GM12878 (cell line): ENCODE measurements around the gene USP11. TPM values are rescaled to one million over a fixed set of nuclear protein-coding genes. Genes with fewer than 3 reads are reported as not detected.

Experiments used
- ATAC-seq: fragments of 200-7000 bp; cut with Tn5 transposase; 3 replicates; pipeline ENCODE4 v1.9.1; 2020; ENCODE audit warnings: mild to moderate bottlenecking, moderate library complexity
- BruUV-seq: library from RNA; stranded (reverse); fragments of 400-500 nt; replicated peaks from 2 replicates; lab custom pipeline; 2021; lab: Mats Ljungman, UMichigan
- CTCF ChIA-PET: fragments of 300-600 bp; sonication (Branson Sonifier 250); formaldehyde crosslinking; extraction: SDS; loops from one replicate; lab custom pipeline; 2021; ENCODE audit warnings: inconsistent platforms; lab: Yijun Ruan, JAX
- POLR2A ChIA-PET: fragments of 350-600 bp; formaldehyde crosslinking; extraction: SDS; loops from one replicate; lab custom pipeline; 2021; ENCODE audit warnings: inconsistent platforms; lab: Charles Lee
- RAD21 ChIA-PET: fragments of 300-600 bp; sonication (Branson Sonifier 250); formaldehyde crosslinking; loops from one replicate; lab custom pipeline; 2023; ENCODE audit warnings: antibody characterized with exemption; ENCODE audit not compliant: unreplicated experiment; lab: Charles Lee
- SMC1A ChIA-PET: fragments of 300-600 bp; sonication (Branson Sonifier 250); formaldehyde crosslinking; loops from one replicate; lab custom pipeline; 2023; ENCODE audit not compliant: unreplicated experiment, uncharacterized antibody; lab: Charles Lee
- DNase-seq: peaks from one replicate; pipeline ENCODE4 v3.0.0-alpha.2; 2011; ENCODE audit warnings: low read depth, low spot score
- FAIRE-seq: peaks from 3 replicates; lab custom pipeline; 2011; peaks lifted over from hg19 to GRCh38; lab: Jason Lieb, UNC
- H2AFZ ChIP-seq: 2 replicates; pipeline ENCODE4 v1.6.0; 2011; ENCODE audit warnings: low read depth, low read length, control low read depth; ENCODE audit not compliant: control insufficient read depth
- H3K27ac ChIP-seq: 2 replicates; pipeline ENCODE4 v1.5.1; 2011; ENCODE audit warnings: control low read depth; ENCODE audit not compliant: control insufficient read depth, insufficient read depth
- H3K27me3 ChIP-seq, 2 experiments: replicated peaks in 1 of 2; 2 replicates each; pipeline versions ENCODE4 v1.6.0 to v1.6.1; 2011; ENCODE audit warnings: low read length in 1 of 2; ENCODE audit not compliant: control insufficient read depth in 2 of 2, insufficient read depth in 2 of 2
- H3K36me3 ChIP-seq, 2 experiments: 2 replicates each; pipeline ENCODE4 v1.5.1; 2011; ENCODE audit warnings: low read length in 1 of 2; ENCODE audit not compliant: control insufficient read depth in 2 of 2, insufficient read depth in 2 of 2
- H3K4me1 ChIP-seq: 2 replicates; pipeline ENCODE4 v1.6.1; 2011; ENCODE audit warnings: mild to moderate bottlenecking, low read length, moderate library complexity, mixed read lengths; ENCODE audit not compliant: control insufficient read depth, insufficient read depth
- H3K4me2 ChIP-seq: 2 replicates; pipeline ENCODE4 v1.6.0; 2011; ENCODE audit warnings: control low read depth; ENCODE audit not compliant: control insufficient read depth, insufficient read depth
- H3K4me3 ChIP-seq: fragments of 200-600 bp; sonication (generic); 2 replicates; pipeline ENCODE4 v1.5.1; 2016
- H3K79me2 ChIP-seq: 2 replicates; pipeline ENCODE4 v1.6.0; 2011; ENCODE audit warnings: low read length; ENCODE audit not compliant: control insufficient read depth, insufficient read depth
- H3K9ac ChIP-seq: 2 replicates; pipeline ENCODE4 v1.8.0; 2011; ENCODE audit warnings: low read length, control low read depth, mixed read lengths; ENCODE audit not compliant: control insufficient read depth, insufficient read depth
- H3K9me3 ChIP-seq: replicated peaks from 3 replicates; pipeline ENCODE4 v1.5.1; 2011; ENCODE audit warnings: mild to moderate bottlenecking, low read length; ENCODE audit not compliant: control insufficient read depth, insufficient read depth
- H4K20me1 ChIP-seq: 2 replicates; pipeline ENCODE4 v1.6.0; 2011; ENCODE audit not compliant: control insufficient read depth, insufficient read depth
- EP300 ChIP-seq, 2 experiments: fragments of 150-350 bp in 1 of 2; IDR thresholded peaks; 2 replicates each; pipeline ENCODE4 v1.6.1; 2011 to 2012; ENCODE audit warnings: low read depth in 2 of 2, low read length in 2 of 2, borderline replicate concordance in 1 of 2, improper control_type of control experiment in 1 of 2, inconsistent platforms in 1 of 2; ENCODE audit not compliant: control insufficient read depth in 1 of 2
- NFIC ChIP-seq: IDR thresholded peaks from 2 replicates; pipeline ENCODE4 v1.6.1; 2012; ENCODE audit warnings: low read depth, mild to moderate bottlenecking, inconsistent platforms, low read length, moderate library complexity
- POLR2A ChIP-seq: IDR thresholded peaks from 2 replicates; pipeline ENCODE4 v1.6.1; 2011; ENCODE audit warnings: low read depth, mild to moderate bottlenecking, low read length
- SREBF2 ChIP-seq: IDR thresholded peaks from 2 replicates; pipeline ENCODE4 v1.6.1; 2012; ENCODE audit warnings: mild to moderate bottlenecking, low read length
- WGBS: methylation state at CpG from one replicate; pipeline ENCODE4 v1.1.6; 2016; ENCODE audit warnings: low lambda C conversion rate; ENCODE audit not compliant: insufficient replicate concordance, insufficient coverage; ENCODE audit errors: missing lambda C conversion rate; 5-methylcytosine and 5-hydroxymethylcytosine counted together
- in situ Hi-C: fragments of 300-500 bp; cut with MboI; formaldehyde crosslinking; loops from 9 replicates; pipeline ENCODE4 v1.14.3; 2018; ENCODE audit warnings: mixed read lengths
- intact Hi-C: fragments of 100-400 bp; cut with micrococcal nuclease; formaldehyde crosslinking; loops from one replicate; pipeline ENCODE4 v1.14.2; 2022; ENCODE audit not compliant: unreplicated experiment
- polyA plus RNA-seq, 11 experiments: library from polyadenylated mRNA; depleted of rRNA in 4 of 11; unstranded in 6 of 11; stranded (reverse) in 5 of 11; fragments of >200 nt; fragmentation: Nextera tagmentation in 4 of 11; fragmentation: Illumina TruSeq in 1 of 11; extraction: Ambion mirVana in 4 of 11; extraction: Trizol in 1 of 11; gene quantifications; 1 replicate in 1 of 11; 2 replicates in 10 of 11; pipeline versions ENCODE4 v1.2.1 to v1.2.3, GENCODE V29; 2011 to 2016; ENCODE audit warnings: inconsistent platforms in 2 of 11, missing spikeins in 2 of 11, low read depth in 1 of 11
- total RNA-seq, 4 experiments: library from RNA; depleted of rRNA in 3 of 4; stranded (reverse); fragments of >200 nt in 3 of 4; fragmentation: Illumina TruSeq in 1 of 4; extraction: Trizol in 1 of 4; gene quantifications; 2 replicates each; pipeline versions ENCODE4 v1.2.1 to v1.2.3, GENCODE V29; 2013 to 2021

Gene USP11
- total and polyA plus RNA-seq, 10 of the 15 experiments (the other 5 are each of a cell fraction or from before 2014, with no cell fraction given): 3.3 to 44.0 (median 20.9) TPM

GRCh38 chrX:47222751-47223350 lies 10.0 kb upstream of the USP11 start:
- 94% methylated on average over 9 of the region's 10 CpGs for WGBS
- ATAC-seq: no peak
- in situ Hi-C loops (loop anchor here (25.0 kb wide), 1 partner anchor 1714 kb away; no protein-coding TSS in a partner anchor), intact Hi-C loops (no loop called here)
- Histone ChIP-seq H3K4me1 (peaks cover 8% of the 10 kb centered on the region; the same call in 1 of the 2 replicates), H3K9me3 (no peaks in the 10 kb centered on the region), H3K9ac (no peak overlapping the region), H3K27me3 (no peaks in the 10 kb centered on the region), H2AFZ (no peak overlapping the region), H3K27ac (no peak overlapping the region), H3K4me2 (no peak overlapping the region), H4K20me1 (peaks cover 18% of the 10 kb centered on the region), H3K4me3 (no peak overlapping the region), H3K79me2 (peaks cover 41% of the 10 kb centered on the region), H3K36me3 (peaks cover 24% of the 10 kb centered on the region in 2 experiments; a peak in 3 of 4 replicates)
- FAIRE-seq: no peak
- SMC1A ChIA-PET: no interaction called here
- CTCF ChIA-PET: no interaction called here
- RAD21 ChIA-PET: no interaction called here
- DNase-seq: no peak
- BruUV-seq: no TSS peak
- no peak for TF ChIP-seq SREBF2
- POLR2A ChIA-PET: no interaction called here

- Histone ChIP-seq H3K9ac (no peak overlapping the region), H3K4me3 (no peak overlapping the region), H3K27ac (no peak overlapping the region), H3K4me2 (no peak overlapping the region), H3K4me1 (peaks cover 8% of the 10 kb centered on the region; the same call in 1 of the 2 replicates), H3K9me3 (no peaks in the 10 kb centered on the region), H2AFZ (no peak overlapping the region), H4K20me1 (peaks cover 18% of the 10 kb centered on the region), H3K79me2 (peaks cover 37% of the 10 kb centered on the region), H3K27me3 (no peaks in the 10 kb centered on the region), H3K36me3 (peaks cover 27 to 29% of the 10 kb centered on the region in 2 experiments; a peak in 3 of 4 replicates)
- no peak for FAIRE-seq
- no peak for DNase-seq
- ChIA-PET CTCF (no interaction called here), POLR2A (interaction anchor here (0.6 kb wide), 1 partner anchor 79 kb away, joined by 3 read pairs; the partner anchor contains the start of gene NDUFB11), SMC1A (no interaction called here), RAD21 (no interaction called here)
- 0 out of 2 replicates have a peak, but pooled peaks have one; percentile 13 for TF ChIP-seq POLR2A
- no peak for TF ChIP-seq NFIC
- TF ChIP-seq EP300 (IDR thresholded peaks at IDR 0.05; ENCODE audit: borderline replicate concordance in 1 of 2, control insufficient read depth in 1 of 2, low read depth in 2 of 2, low read length in 2 of 2): no peak
- no TSS peak for BruUV-seq
- ATAC-seq: no peak
- in situ Hi-C loops (loop anchor here (25.0 kb wide), 1 partner anchor 1714 kb away; no protein-coding TSS in a partner anchor), intact Hi-C loops (no loop called here)
- WGBS: 95% methylated on average over 13 of the region's 13 CpGs
Measured at GRCh38 chrX:47223476-47224250, 9.1 kb upstream of the USP11 start.
